HG02610 (cell line): Measurements from ENCODE around the gene MYCBP2.
"Not testable (repeated sequence)": the region's sequence is repeated elsewhere in the genome, so short reads cannot be mapped to it uniquely, and the experiment has no call there.

Source experiments
- ATAC-seq: cut with Tn5 transposase; IDR thresholded peaks from one replicate; pipeline ENCODE4 v1.9.1; 2021; ENCODE audit warnings: mild to moderate bottlenecking, moderate library complexity; ENCODE audit not compliant: unreplicated experiment

MYCBP2 gene

DNA sequence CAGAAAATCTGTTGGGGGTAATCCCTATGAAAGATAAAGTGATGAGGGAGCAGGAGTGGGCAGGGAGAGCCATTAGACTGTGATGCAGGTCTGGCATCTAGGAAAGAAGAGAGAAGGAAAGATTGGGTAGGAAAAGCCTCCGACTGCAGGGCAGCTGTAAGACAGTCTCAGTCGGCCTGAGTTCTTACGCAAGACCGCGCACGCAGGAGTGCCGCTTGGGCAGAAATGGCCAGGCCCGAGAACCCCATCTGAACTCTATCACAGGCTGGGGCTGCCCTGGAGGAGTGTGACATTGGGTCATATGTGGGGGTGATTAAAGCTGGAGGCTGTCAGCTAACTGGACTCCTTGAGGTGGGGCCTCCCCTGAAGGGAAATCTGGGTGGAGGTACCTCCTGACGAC lies 286.1 kb downstream of the MYCBP2 start:
- ATAC-seq, result no peak

- no peak for ATAC-seq
Observed at GRCh38 chr13:77040076-77040475, 286.8 kb downstream of the MYCBP2 start.

DNA sequence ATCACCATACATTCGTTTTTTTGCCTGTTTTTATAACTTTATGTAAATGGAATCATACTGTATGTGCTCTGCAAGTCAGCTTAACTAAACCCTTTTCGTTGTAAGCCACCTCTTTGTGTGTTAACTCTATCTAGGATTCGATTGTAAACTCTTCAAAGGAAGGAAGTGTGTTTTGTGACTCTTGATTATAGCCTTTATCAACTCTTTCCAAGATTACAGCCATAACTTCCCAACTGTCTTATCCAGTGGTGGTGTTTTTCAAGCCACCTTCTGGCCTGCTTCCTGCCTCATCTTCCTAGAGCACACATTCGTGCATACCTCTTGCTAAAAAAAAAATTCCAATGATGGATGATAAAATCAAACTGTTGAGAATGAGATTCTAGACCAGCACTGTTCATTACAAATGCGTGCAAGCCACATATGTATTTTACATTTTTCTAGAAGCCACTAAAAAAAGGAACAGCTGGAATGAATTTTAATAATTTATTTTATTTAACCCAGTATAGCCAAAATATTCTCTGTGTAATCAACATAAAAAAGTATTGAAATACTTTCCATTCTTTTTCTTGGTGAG lies 287.9 kb downstream of the MYCBP2 start:
- ATAC-seq, result no peak

GRCh38 chr13:77036279-77036678 lies 290.6 kb downstream of the MYCBP2 start:
- ATAC-seq, result no peak

DNA sequence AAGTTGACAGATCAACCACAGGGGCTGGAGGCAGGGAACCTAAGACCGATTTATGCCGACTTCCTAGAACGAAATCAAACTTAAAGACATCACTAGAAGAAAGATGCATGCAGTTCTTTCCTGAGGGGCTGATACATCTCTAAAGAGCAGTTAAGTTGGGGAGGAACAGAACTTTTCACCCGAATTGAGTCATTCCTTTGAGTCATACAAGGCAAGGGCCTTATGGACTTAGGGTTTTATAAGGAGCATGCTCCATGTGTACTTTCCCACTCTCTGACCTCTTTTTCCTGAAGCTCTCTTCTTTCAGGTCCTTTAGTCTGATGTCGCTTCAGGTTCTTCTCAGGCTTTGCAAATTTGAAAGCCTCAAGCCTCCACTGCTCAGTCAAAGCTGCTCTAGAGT lies 292.0 kb downstream of the MYCBP2 start:
- ATAC-seq, result no peak

DNA sequence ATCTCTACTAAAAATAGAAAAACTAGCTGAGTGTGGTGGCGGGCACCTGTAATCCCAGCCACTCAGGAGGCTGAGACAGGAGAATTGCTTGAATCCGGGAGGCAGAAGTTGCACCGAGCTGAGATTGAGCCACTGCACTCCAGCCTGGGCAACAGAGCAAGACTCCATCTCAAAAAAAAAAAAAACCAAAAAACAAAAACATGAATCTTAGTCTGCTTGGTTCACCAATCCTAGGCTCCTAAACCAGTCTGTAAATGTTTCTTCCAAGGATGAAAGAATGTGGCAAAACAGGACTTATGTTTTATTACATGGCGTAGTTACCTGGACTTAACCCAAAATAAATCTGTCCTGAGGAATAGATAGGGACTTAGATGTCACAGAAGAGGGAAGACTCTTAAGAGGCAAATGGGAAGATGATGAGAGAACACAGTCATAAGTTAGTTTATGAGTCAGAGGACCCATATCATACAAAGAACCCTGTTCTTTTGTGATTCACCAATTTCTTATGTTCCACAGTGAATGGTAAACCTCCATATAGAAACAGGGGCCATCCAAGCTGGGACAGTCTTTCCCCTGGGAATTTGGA lies 293.1 kb downstream of the MYCBP2 start:
- no peak for ATAC-seq

DNA sequence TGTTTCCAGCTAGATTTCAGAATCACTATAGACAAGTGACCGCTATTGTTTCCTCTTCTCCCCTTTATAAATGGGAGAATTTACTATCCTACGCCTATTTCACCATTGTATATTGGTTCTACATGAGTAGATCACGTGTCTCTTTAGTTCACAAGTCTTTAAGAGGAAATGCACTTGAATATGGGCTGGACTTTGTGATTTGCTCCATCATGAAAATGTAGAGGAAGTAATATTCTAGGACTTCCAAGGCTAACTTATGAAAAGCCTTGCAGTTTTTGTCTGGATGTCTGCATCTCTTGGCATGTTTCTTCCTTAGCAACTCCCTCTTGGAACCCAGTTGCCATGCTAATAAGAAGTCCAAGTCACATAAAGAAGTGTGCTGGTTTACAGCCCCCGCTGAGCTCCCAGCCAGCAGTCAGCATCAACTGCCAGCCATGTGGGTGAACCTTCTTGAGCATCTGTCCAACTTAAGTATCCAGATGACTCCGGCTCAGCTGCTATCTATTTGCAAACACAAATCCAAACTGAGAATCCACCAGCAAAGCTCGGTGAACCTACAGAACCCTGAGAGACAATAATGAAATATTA lies 295.1 kb downstream of the MYCBP2 start:
- no peak for ATAC-seq

GRCh38 chr13:77029436-77029835 lies 297.5 kb downstream of the MYCBP2 start:
- no peak for ATAC-seq

- ATAC-seq, result no peak
Observed at GRCh38 chr13:77028202-77028601, 298.7 kb downstream of the MYCBP2 start.

DNA sequence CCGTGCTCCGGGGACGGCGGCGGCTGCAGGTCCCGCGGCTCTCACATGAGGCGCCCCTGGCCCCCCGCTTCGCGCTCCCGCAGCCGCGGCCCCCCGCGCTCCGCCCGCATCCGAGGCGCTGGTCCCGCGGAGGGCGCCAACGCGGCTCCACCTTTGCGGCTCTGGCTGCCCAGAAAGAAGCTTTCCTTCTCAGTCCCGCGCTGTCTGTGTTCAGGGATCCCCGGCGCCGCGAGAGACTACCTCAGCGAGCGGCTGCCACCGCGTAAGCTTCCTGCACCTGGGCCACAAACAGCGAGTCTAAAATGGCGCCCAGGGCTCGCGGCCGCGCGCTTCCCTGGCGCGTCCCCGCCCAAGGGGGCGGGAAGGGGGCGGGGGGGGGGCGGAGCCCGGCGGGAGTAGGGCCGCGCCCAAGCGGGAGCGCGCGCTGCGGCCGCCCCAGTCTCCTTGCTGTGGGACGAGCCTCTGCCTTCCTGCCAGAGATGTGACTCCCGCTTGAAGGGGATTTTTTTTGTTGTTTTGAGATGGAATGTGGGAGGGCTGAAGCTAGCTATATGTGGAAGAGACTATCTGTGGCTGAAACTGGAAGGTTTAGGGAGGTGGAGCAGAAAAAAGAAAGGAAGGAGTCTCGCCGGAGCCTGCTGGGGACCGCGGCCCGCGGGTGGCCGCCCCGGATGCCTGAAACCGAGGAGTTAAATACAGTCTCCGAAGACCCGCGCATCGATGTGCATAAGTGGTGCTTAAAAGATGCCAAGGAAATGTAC lies 299.9 kb downstream of the MYCBP2 start, which contains the start of gene FBXL3:
Gene FBXL3 (minus strand): TSS at position 299 of the 761 bp plus-strand sequence. CDS start 5,299 bp downstream, outside the sequence.
- peak; percentile 69 for ATAC-seq

GRCh38 chr13:77026255-77026860 lies 300.5 kb downstream of the MYCBP2 start:
- peak; percentile 51 for ATAC-seq

- ATAC-seq, result no peak
Observed at GRCh38 chr13:77022341-77022740, 304.6 kb downstream of the MYCBP2 start.

DNA sequence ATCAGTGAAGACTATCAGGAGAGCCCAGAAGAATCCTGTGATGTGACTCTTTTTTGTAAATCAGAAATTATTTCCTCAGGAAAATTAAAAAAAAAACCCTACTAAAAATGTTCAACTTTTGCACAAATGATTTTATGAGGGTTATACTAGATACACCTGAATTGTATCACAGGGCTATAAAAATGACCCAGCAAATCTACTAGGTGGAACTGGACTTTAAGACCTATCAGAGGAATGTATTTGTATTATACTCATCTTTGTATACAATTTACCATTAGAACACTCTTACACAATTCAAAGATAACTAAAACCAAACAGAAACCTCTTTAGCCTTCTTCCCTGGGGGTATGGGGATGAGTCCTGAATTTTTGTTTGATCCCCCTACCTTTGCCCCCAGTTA lies 307.1 kb downstream of the MYCBP2 start:
- ATAC-seq, result no peak

DNA sequence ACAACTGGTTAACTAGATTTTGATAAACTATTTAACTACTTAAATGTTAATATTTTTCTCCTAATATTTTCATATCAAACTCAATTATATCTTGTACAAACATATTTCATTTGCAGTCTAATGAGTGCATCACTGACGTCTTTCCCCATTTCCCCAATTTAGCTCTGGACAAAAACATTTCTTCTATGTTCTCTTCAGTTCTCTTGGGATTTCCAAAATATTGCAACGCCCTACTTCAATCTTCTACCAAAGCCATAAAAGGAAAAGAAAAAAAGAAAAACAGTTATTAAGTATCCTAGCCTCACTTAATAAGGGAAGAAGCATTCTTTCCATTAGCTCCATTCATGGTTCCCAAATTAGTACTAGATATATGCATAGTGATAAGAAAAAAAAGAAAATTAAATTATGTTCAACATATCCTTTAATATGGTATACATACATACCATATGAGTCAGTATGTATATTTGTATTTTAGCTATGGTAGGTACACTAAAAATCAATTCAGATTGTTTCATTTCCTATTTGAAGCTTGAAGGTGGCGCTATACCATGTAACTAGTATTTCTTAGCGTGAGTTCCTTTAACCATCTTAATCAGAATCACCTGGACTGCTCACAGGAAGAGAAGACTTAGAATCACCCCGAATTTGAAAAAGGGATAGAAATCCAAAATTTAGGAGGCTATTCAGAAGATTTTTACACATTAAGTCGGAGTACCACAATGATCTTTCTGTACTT lies 309.8 kb downstream of the MYCBP2 start:
- ATAC-seq, result no peak

DNA sequence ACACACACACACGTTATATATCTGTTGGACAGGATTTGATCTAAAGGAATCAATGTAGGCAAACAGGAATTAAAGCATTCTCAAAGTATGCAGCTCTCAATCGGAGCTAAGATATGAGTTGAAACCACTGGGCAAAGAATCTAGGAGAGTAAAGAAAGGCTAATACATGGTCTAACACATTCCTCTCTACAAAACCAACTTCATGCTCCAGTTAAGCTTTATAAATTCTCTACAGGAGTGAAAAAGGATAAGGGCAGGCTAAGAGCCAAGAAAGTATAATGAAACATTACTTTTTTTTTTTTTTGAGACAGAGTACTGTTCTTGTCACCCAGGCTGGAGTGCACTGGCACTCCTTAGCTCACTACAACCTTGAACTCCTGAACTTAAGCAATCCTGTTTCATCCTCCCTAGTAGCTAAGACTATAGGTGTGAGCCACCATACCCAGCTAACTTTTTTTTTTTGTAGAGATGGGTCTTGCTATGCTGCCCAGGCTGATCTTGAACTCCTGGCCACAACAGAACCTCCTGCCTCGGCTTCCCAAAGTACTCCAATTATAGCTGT lies 310.6 kb downstream of the MYCBP2 start:
- ATAC-seq, result no peak

- ATAC-seq, result no peak
Observed at GRCh38 chr13:77014906-77015685, 311.8 kb downstream of the MYCBP2 start.

DNA sequence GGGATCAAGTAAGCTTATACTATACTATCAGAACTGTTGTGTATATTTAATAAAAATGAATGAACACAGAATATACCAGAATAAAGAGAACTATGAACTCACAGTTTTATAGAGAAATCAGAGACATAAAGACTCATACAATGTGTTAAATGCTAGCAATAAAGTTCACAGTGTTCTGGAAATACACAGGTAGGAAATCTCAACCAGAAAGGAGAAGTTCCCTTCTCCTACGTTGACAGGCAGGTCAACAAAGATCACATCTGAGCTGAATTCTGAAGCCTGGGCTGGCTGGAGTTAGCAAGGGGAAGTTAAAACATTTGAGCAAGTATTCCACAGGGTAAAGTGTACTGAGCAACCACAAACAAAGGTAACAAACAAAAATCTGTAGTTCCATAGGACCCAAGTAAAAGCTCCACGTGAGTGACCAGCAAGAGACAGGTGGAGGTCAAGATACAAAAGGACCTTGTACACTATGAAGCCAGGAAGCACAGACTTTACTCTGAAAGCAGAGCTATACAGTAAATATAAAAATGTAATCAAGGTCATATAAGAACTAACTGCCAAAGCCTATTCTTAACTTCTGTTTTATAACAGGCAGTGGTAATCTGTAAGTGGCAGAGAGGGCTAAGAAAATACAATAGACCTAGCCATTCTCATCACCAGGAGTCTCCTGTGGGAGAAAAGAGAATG lies 312.9 kb downstream of the MYCBP2 start:
- no peak for ATAC-seq

GRCh38 chr13:77009719-77010118 lies 317.2 kb downstream of the MYCBP2 start:
- ATAC-seq, result not testable (repeated sequence)

GRCh38 chr13:77009011-77009410 lies 317.9 kb downstream of the MYCBP2 start:
- peak; percentile 68 for ATAC-seq
